Body of pancreas (tissue), 4 donors: ENCODE data around the gene EDNRA. TPM values are rescaled to one million over a fixed set of nuclear protein-coding genes. Genes with fewer than 3 reads are reported as not detected.

Experiments
- ATAC-seq: fragments of 150-250 bp; one replicate; pipeline ENCODE4 v1.9.1; 2016
- DNase-seq, 4 donors: peaks; one replicate each; pipeline ENCODE4 v3.0.0-alpha.2; 2019
- H3K27ac ChIP-seq, 4 donors: fragments of 200-600 bp; sonication (generic); 1 replicate in 3 of 4; 2 replicates in 1 of 4; pipeline versions ENCODE4 v1.5.1 to v1.6.1; 2016 to 2019; ENCODE audit warnings: mild to moderate bottlenecking in 1 of 4, mixed read lengths in 1 of 4, moderate library complexity in 1 of 4
- H3K27me3 ChIP-seq, 2 donors: fragments of 200-600 bp; sonication (generic); one replicate each; pipeline ENCODE4 v1.6.0; 2016; ENCODE audit warnings: mild to moderate bottlenecking in 1 of 2
- H3K36me3 ChIP-seq, 2 donors: fragments of 200-600 bp; sonication (generic); replicated peaks in 1 of 2; 2 replicates each; pipeline ENCODE4 v1.5.1; 2016; ENCODE audit warnings: low read depth in 2 of 2; ENCODE audit not compliant: insufficient read depth in 1 of 2
- H3K4me1 ChIP-seq: fragments of 200-600 bp; sonication (generic); one replicate; pipeline ENCODE4 v1.6.0; 2016
- H3K4me3 ChIP-seq, 2 donors: fragments of 200-600 bp; sonication (generic); 1 replicate in 1 of 2; 2 replicates in 1 of 2; pipeline ENCODE4 v1.5.1; 2016 to 2019
- H3K9me3 ChIP-seq, 3 donors: fragments of 200-600 bp; sonication (generic); 1 replicate in 2 of 3; 2 replicates in 1 of 3; pipeline ENCODE4 v1.5.1; 2016
- CTCF ChIP-seq, 7 experiments: fragments of 450-650 bp in 4 of 7; fragments of 200-600 bp in 3 of 7; sonication (generic) in 3 of 7; IDR thresholded peaks; one replicate each; pipeline ENCODE4 v1.5.1; 2016 to 2019; ENCODE audit warnings: antibody characterized with exemption in 7 of 7
- POLR2A ChIP-seq, 3 donors: fragments of 450-650 bp; IDR thresholded peaks; one replicate each; pipeline ENCODE4 v1.6.1; 2016; ENCODE audit warnings: antibody characterized with exemption in 3 of 3, mild to moderate bottlenecking in 2 of 3
- WGBS, 2 donors: methylation state at CpG; one replicate each; pipeline ENCODE4 v1.1.5; 2017; 5-methylcytosine and 5-hydroxymethylcytosine counted together
- intact Hi-C: fragments of 100-400 bp; cut with DNase I; formaldehyde crosslinking; loops from one replicate; pipeline ENCODE4 v1.15.1; 2023
- total RNA-seq, 2 donors: library from RNA; depleted of rRNA; stranded (reverse); fragments of >200 nt; gene quantifications; one replicate each; pipeline ENCODE4 v1.1.0, GENCODE V29; 2016

Gene EDNRA
- total RNA-seq, 2 donors from 2014 or later = 1.3 TPM

- Histone ChIP-seq H3K4me3 (no peak overlapping the region), H3K36me3 (no peaks in the 10 kb centered on the region), H3K9me3 (no peaks in the 10 kb centered on the region), H3K27ac (no peak overlapping the region), H3K27me3 (no peaks in the 10 kb centered on the region), H3K4me1 (no peaks in the 10 kb centered on the region)
- 82 to 95% methylated on average over 4 of the region's 4 CpGs for WGBS, 2 donors
- TF ChIP-seq CTCF (IDR thresholded peaks at IDR 0.05) = no peak
- no peak for TF ChIP-seq POLR2A (IDR thresholded peaks at IDR 0.05)
- intact Hi-C loops = no loop called here
- no peak for ATAC-seq
- no peak for DNase-seq
Observed at GRCh38 chr4:147547314-147548056, 66.6 kb downstream of the EDNRA start.

GRCh38 chr4:147548256-147548655, 67.4 kb downstream of the EDNRA start:
- 84 to 92% methylated on average over 2 of the region's 2 CpGs for WGBS, 2 donors
- Histone ChIP-seq H3K27ac (no peak overlapping the region), H3K9me3 (no peaks in the 10 kb centered on the region), H3K27me3 (no peaks in the 10 kb centered on the region), H3K36me3 (no peaks in the 10 kb centered on the region), H3K4me3 (no peak overlapping the region), H3K4me1 (no peaks in the 10 kb centered on the region)
- no peak for DNase-seq
- ATAC-seq = no peak
- intact Hi-C loops = no loop called here
- TF ChIP-seq CTCF (IDR thresholded peaks at IDR 0.05) (no peak), POLR2A (IDR thresholded peaks at IDR 0.05) (no peak)

GRCh38 chr4:147550626-147551246, 69.8 kb downstream of the EDNRA start:
- ATAC-seq = no peak

GRCh38 chr4:147560625-147561024, 79.7 kb downstream of the EDNRA start:
- DNase-seq (no peak), ATAC-seq (no peak)
- no peak for TF ChIP-seq POLR2A (IDR thresholded peaks at IDR 0.05)
- TF ChIP-seq CTCF (IDR thresholded peaks at IDR 0.05) = no peak
- no peaks in the 10 kb centered on the region for H3K27me3 ChIP-seq
- H3K9me3 ChIP-seq = no peaks in the 10 kb centered on the region
- no peak overlapping the region for H3K4me3 ChIP-seq
- no peak overlapping the region for H3K27ac ChIP-seq
- H3K4me1 ChIP-seq = no peaks in the 10 kb centered on the region
- 80 to 88% methylated on average over 4 of the region's 4 CpGs for WGBS, 2 donors
- intact Hi-C loops = no loop called here
- no peaks in the 10 kb centered on the region for H3K36me3 ChIP-seq

More at GRCh38 chr4:147550626-147551246, 69.8 kb downstream of the EDNRA start:
- WGBS, 2 donors = 30 to 36% methylated on average over 8 of the region's 8 CpGs
- no peak for DNase-seq
- TF ChIP-seq CTCF (IDR thresholded peaks at IDR 0.05) (no peak), POLR2A (IDR thresholded peaks at IDR 0.05) (no peak)
- no peak overlapping the region for H3K4me3 ChIP-seq
- no peaks in the 10 kb centered on the region for H3K36me3 ChIP-seq
- no peaks in the 10 kb centered on the region for H3K27me3 ChIP-seq
- H3K27ac ChIP-seq = no peak overlapping the region
- intact Hi-C loops = no loop called here
- H3K9me3 ChIP-seq = no peaks in the 10 kb centered on the region
- H3K4me1 ChIP-seq = no peaks in the 10 kb centered on the region

- no peak overlapping the region for H3K27ac ChIP-seq
- TF ChIP-seq CTCF (IDR thresholded peaks at IDR 0.05) (no peak), POLR2A (IDR thresholded peaks at IDR 0.05) (no peak)
- H3K27me3 ChIP-seq = no peaks in the 10 kb centered on the region
- H3K4me3 ChIP-seq = no peak overlapping the region
- H3K36me3 ChIP-seq = no peaks in the 10 kb centered on the region
- H3K4me1 ChIP-seq = no peaks in the 10 kb centered on the region
- ATAC-seq (no peak), DNase-seq (no peak)
- no peaks in the 10 kb centered on the region for H3K9me3 ChIP-seq
- intact Hi-C loops = no loop called here
Observed at GRCh38 chr4:147566762-147567161, 85.9 kb downstream of the EDNRA start.
